Adrenal gland (tissue), 12 donors: ENCODE results near the gene TPCN1. TPM values are rescaled to one million over a fixed set of nuclear protein-coding genes. Genes with fewer than 3 reads are reported as not detected.
A peak's percentile ranks its signal among the peaks of the same experiment; 100 is the strongest.

ENCODE experiments used
- DNase-seq, 7 donors: peaks; one replicate each; pipeline ENCODE4 v3.0.0-alpha.2; 2019 to 2020
- H3K27ac ChIP-seq, 5 donors: fragments of 200-600 bp; sonication (generic) in 4 of 5; 1 replicate in 3 of 5; 2 replicates in 2 of 5; pipeline versions ENCODE4 v1.5.1 to v1.8.0; 2016 to 2020; ENCODE audit warnings: mild to moderate bottlenecking in 1 of 5
- H3K27me3 ChIP-seq: fragments of 200-600 bp; 2 replicates; pipeline ENCODE4 v1.8.0; 2021
- H3K36me3 ChIP-seq, 2 donors: fragments of 200-600 bp; replicated peaks in 1 of 2; 1 replicate in 1 of 2; 2 replicates in 1 of 2; pipeline versions ENCODE4 v1.5.1 to v1.8.0; 2018 to 2022
- H3K4me1 ChIP-seq, 2 donors: fragments of 200-600 bp; replicated peaks in 1 of 2; 1 replicate in 1 of 2; 2 replicates in 1 of 2; pipeline versions ENCODE4 v1.5.1 to v1.8.0; 2018 to 2021
- H3K4me3 ChIP-seq, 4 donors: fragments of 200-600 bp; sonication (generic) in 3 of 4; one replicate each; pipeline ENCODE4 v1.5.1; 2016 to 2018
- H3K9me3 ChIP-seq, 3 donors: fragments of 200-600 bp; sonication (generic) in 1 of 3; replicated peaks in 1 of 3; 1 replicate in 2 of 3; 2 replicates in 1 of 3; pipeline versions ENCODE4 v1.5.1 to v1.8.0; 2016 to 2021
- POLR2A ChIP-seq, 2 donors: fragments of 450-650 bp; IDR thresholded peaks; one replicate each; pipeline ENCODE4 v1.6.1; 2017; ENCODE audit warnings: antibody characterized with exemption in 2 of 2, mild to moderate bottlenecking in 2 of 2, moderate library complexity in 1 of 2
- WGBS, 4 donors: extraction: QIAGEN DNeasy Blood & Tissue Kit in 2 of 4; methylation state at CpG; one replicate each; pipeline versions ENCODE4 v1.1.5 to v1.1.7; 2013 to 2017; 5-methylcytosine and 5-hydroxymethylcytosine counted together
- intact Hi-C, 2 donors: fragments of 100-400 bp; cut with DNase I; formaldehyde crosslinking; loops; one replicate each; pipeline versions ENCODE4 v1.14.1 to v1.15.0; 2022 to 2023
- polyA plus RNA-seq, 3 donors: library from polyadenylated mRNA; stranded (reverse); fragments of 200-250 nt in 2 of 3; fragments of 350-450 nt in 1 of 3; fragmentation: Illumina TruSeq in 1 of 3; extraction: RNeasy Lipid Tissue Mini Kit (QIAGEN cat#74804) in 1 of 3; gene quantifications; one replicate each; pipeline ENCODE4 v1.2.3, GENCODE V29; 2013 to 2014
- total RNA-seq, 9 donors: library from RNA; depleted of rRNA in 4 of 9; stranded (reverse); fragments of >200 nt in 4 of 9; fragments of 120-200 nt in 1 of 9; fragmentation: NEBNext Ultra II Directional in 1 of 9; extraction: Animal tissue kit (Norgen Biotek cat#: 25700) in 1 of 9; gene quantifications; one replicate each; pipeline versions ENCODE4 v1.1.0 to v1.2.4, GENCODE V29; 2013 to 2023
- TF ChIP-seq, protein P1 (sequence below), 6 experiments: fragments of 450-650 bp in 4 of 6; fragments of 200-600 bp in 2 of 6; sonication (generic) in 1 of 6; IDR thresholded peaks; 1 replicate in 5 of 6; 2 replicates in 1 of 6; pipeline versions ENCODE4 v1.5.1 to v1.8.0; 2016 to 2021; ENCODE audit warnings: antibody characterized with exemption in 6 of 6, mild to moderate bottlenecking in 2 of 6, moderate library complexity in 1 of 6
- donor health status: healthy with polysubstance abuse.
- donor health status: Bipolar disorder and iron deficiency.
- donor health status: DM: yes; HTN: yes; CAD: no.
- donor health status: DM: no; HTN: no; CAD: no.
- donor health status: DM: no; HTN: no; CAD: no.
- donor health status: DM: yes; HTN: yes; CAD: no.

The TPCN1 gene
- total and polyA plus RNA-seq, 12 donors: 21.2 to 198 (median 80.9) TPM

DNA sequence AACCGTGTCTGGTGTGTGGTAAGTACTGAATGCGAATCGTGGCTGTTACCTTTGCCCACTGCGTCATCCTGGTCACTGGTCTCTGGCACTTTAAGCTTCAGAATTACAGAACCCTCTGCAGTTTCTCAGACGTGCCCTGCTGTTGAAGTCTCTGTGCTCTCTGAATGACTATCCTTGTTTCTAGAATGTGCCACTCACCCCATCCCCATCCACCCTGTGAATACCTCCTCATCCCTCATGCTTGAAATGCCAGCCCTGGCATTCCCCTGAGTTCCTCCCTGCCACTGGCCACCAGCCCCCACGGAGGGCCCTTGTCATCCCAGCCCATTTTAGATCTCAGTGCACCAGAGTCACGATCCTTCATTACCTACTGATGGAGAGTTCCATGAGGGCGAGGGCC is 21.3 kb downstream of the TPCN1 start:
- intact Hi-C loops: no loop called here
- TF ChIP-seq, protein P1, sequence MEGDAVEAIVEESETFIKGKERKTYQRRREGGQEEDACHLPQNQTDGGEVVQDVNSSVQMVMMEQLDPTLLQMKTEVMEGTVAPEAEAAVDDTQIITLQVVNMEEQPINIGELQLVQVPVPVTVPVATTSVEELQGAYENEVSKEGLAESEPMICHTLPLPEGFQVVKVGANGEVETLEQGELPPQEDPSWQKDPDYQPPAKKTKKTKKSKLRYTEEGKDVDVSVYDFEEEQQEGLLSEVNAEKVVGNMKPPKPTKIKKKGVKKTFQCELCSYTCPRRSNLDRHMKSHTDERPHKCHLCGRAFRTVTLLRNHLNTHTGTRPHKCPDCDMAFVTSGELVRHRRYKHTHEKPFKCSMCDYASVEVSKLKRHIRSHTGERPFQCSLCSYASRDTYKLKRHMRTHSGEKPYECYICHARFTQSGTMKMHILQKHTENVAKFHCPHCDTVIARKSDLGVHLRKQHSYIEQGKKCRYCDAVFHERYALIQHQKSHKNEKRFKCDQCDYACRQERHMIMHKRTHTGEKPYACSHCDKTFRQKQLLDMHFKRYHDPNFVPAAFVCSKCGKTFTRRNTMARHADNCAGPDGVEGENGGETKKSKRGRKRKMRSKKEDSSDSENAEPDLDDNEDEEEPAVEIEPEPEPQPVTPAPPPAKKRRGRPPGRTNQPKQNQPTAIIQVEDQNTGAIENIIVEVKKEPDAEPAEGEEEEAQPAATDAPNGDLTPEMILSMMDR (IDR thresholded peaks at IDR 0.05): no peak
- TF ChIP-seq POLR2A (IDR thresholded peaks at IDR 0.05): no peak
- H3K4me1 ChIP-seq: peaks cover 70 to 85% of the 10 kb centered on the region in 2 donors
- H3K36me3 ChIP-seq: peaks cover 0 to 29% of the 10 kb centered on the region in 2 donors
- DNase-seq: no peak
- H3K9me3 ChIP-seq: no peaks in the 10 kb centered on the region
- H3K4me3 ChIP-seq: no peak overlapping the region
- H3K27me3 ChIP-seq: no peaks in the 10 kb centered on the region
- 90 to 93% (median 92%) methylated on average over 8 of the region's 8 CpGs for WGBS, 4 donors
- H3K27ac ChIP-seq: peak overlapping the region in 3 of 5 donors; percentile 61 to 95 (median 87)

DNA sequence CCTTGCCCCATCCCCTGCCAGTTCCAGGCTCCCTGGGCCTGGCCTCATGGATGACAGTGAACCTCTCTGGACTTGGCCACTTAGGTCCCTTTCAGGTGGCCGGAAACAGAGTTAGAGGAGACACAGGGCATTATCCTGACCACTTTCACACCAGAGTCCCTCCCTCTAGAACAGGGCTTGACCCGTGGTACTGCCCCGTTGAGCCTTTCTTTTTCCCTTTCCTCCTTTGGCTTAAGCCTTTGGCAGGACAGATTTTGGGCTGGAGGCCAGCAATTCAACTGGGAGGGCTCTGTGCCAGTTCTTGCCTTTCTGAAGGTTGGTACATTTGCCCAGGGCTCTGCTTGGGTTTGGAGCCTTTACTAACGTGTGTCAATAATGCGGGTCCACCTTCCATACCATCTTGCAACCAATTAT is 22.8 kb downstream of the TPCN1 start:
- TF ChIP-seq, protein P1 (IDR thresholded peaks at IDR 0.05): no peak
- peak in 1 of 2 donors; percentile 9 for TF ChIP-seq POLR2A (IDR thresholded peaks at IDR 0.05)
- Histone ChIP-seq H3K9me3 (no peaks in the 10 kb centered on the region), H3K27ac (peak overlapping the region; percentile 33 to 95 (median 86)), H3K36me3 (peaks cover 0 to 21% of the 10 kb centered on the region in 2 donors), H3K4me1 (peaks cover 63 to 78% of the 10 kb centered on the region in 2 donors), H3K27me3 (no peaks in the 10 kb centered on the region), H3K4me3 (no peak overlapping the region)
- 23 to 47% (median 33%) methylated on average over 4 to 5 of the region's 5 CpGs for whole genome bisulfite sequencing, 4 donors
- peak; percentile 83 to 96 (median 90) for DNase-seq
- intact Hi-C loops: no loop called here

DNA sequence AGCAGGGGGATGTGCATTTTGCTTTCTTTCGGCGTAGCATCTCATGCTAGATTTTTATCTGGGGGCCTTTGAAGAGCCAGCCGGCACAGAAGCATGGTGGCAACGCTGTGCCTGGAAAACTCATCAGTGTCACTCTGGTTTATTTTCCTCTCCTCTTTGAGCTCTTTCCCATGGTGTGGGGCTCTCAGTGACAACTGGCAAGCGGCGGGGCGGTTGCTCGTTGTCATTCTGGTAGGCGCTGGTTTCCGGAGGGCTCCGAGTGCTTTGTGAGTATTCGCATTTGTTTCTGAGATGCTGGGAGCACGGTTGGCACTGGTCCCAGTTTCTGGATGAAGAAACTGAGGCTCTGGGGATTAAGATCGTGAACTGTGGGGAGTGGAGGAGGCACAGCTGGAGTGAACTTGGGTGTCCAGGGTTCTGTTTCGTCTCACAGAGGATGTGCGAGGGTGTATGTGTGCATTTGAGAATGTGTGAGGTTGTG is 23.3 kb downstream of the TPCN1 start:
- WGBS, 4 donors: 58 to 72% (median 69%) methylated on average over 16 of the region's 16 CpGs
- Histone ChIP-seq H3K4me3 (no peak overlapping the region), H3K27me3 (no peaks in the 10 kb centered on the region), H3K4me1 (peaks cover 58 to 73% of the 10 kb centered on the region in 2 donors), H3K9me3 (no peaks in the 10 kb centered on the region), H3K36me3 (peaks cover 0 to 23% of the 10 kb centered on the region in 2 donors), H3K27ac (peak overlapping the region; percentile 85 to 95 (median 93))
- intact Hi-C loops: no loop called here
- peak in 2 of 7 donors; percentile 43 to 62 for DNase-seq
- TF ChIP-seq POLR2A (IDR thresholded peaks at IDR 0.05): no peak
- TF ChIP-seq, protein P1 (IDR thresholded peaks at IDR 0.05): no peak

DNA sequence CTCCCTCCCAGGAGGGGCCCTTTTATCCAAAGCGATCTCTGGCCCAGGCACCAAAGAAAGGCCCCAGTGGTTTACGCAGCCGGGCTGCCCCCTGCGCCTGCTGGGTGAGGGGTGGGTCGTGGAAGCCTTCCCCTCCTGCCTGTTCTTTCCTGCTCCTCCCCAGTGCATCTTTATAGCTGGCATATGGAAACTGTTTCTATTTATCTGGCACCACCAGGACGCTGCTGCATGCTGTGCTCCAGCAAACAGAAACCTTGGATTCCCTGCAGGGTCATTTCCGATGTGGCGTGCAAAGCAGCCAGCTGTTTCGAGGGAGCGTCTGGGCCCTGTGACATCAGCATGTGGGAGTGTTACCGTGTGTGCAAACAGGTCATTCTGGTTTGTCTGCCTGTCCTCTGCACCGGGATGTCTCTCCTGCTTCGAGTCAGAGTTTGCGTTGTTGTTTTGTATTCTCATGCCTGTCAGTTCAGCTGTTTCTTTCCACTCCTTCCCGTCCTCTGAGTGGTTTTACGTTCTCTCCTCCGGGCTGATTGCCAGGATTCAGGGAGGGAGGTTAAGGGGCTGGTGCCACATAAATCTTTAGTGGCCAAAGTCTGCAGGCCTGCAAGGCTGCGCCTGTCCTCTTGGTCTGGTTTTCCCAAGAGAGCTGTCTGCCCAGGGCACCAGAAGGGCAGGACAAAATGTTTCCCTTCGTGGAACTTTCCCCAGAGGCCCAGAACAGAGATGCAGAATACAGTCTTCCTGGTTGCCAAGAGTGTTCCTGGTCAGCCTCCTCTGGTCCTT is 24.6 kb downstream of the TPCN1 start:
- Histone ChIP-seq H3K4me1 (peaks cover 49 to 59% of the 10 kb centered on the region in 2 donors), H3K36me3 (peaks cover 0 to 31% of the 10 kb centered on the region in 2 donors), H3K9me3 (no peaks in the 10 kb centered on the region), H3K27ac (peak overlapping the region; percentile 85 to 95 (median 93)), H3K4me3 (peak overlapping the region in 1 of 4 donors; percentile 1), H3K27me3 (no peaks in the 10 kb centered on the region)
- peak; percentile 33 to 77 for TF ChIP-seq POLR2A (IDR thresholded peaks at IDR 0.05)
- TF ChIP-seq, protein P1 (IDR thresholded peaks at IDR 0.05): peak in 4 of 6 experiments; percentile 7 to 54 (median 34)
- intact Hi-C loops: no loop called here
- WGBS, 4 donors: 12 to 19% (median 16%) methylated on average over 16 to 19 of the region's 19 CpGs
- peak; percentile 85 to 96 (median 92) for DNase-seq
